Choroid plexus epithelial cell (primary cell): ENCODE results near the gene PDK2.

ENCODE experiments used
- DNase-seq: peaks from one replicate; pipeline ENCODE4 v3.0.0-alpha.2; 2010; ENCODE audit warnings: low read depth
- H3K4me3 ChIP-seq: 2 replicates; pipeline ENCODE4 v1.5.1; 2011; ENCODE audit warnings: low read depth, mild to moderate bottlenecking, control low read depth, low read length, moderate library complexity
- CTCF ChIP-seq: conservative IDR thresholded peaks from 2 replicates; pipeline ENCODE4 v1.5.1; 2011; ENCODE audit warnings: low read depth, mild to moderate bottlenecking, control low read depth, inconsistent platforms, low read length, moderate library complexity

The PDK2 gene

DNA sequence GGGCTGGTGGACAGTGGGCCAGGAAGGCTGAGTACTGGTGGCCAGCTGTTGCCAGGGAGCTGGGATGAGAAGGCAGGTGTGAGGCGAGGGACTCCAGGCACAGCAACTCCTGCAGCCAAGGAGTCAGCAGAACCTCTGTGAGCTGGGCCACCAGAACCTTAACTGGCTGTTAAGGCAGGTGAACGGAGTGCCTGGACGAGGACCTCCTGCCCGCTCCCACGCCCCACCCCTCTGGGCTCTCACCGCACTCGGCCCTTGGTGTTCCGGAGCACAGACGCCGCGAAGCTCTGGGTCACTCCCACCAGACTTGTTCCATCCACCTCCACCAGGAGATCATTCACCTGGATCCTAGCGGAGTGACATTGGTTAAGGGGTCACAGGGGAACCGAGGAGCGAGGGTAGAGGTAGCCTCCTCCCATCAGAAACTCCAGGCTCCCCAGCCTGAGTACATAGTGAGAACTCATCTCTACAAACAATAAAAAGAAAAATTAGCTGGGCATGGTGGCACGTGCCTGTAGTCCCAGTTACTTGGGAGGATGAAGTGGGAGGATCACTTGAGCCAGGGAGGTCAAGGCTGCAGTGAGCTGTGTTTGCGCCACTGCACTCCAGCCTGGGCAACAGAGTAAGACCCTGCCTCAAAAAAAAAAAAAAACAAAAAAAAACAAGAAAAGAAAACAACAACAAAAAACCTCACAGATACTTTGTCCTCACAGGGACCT, 46.0 kb downstream of the PDK2 start:
- no peak for DNase-seq
- H3K4me3 ChIP-seq, result no peak overlapping the region
- no peak for TF ChIP-seq CTCF

GRCh38 chr17:50141745-50142110, 46.6 kb downstream of the PDK2 start:
- no peak overlapping the region for H3K4me3 ChIP-seq
- DNase-seq, result no peak
- TF ChIP-seq CTCF, result no peak

DNA sequence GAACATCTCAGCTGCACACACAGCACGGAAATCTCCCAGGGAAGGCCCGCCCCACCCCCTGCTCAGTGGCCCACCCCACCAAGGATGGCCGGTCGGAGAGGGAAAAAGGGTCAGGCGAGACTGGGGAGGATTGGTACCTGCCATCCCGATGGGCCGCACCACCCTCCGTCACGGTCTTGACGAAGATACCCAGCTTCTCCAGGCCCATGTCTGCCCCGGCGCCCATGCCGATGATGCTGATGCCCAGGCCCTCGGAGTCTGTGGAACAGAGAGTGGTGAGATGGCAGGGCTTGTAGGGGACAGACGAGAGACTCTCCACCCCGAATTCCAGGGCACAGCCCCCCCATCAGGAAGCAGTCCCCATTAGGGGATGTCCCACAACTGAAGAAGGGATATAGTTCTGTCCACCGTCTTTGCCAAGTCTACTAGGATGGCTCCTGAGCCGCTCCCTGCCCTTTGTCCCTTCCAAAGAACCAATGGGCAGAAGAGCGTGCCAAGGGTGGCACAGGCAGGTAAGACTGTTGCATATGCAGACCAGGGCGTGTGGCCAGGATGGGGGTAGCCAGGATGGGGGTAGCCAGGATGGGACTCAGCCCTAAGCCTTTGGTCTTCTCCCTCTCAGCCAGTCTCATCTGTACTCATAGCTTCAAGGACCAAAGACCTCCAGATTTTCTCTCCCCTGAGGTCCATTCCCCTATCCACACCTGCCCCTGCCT, 48.5 kb downstream of the PDK2 start:
- H3K4me3 ChIP-seq, result no peak overlapping the region
- DNase-seq, result no peak
- no peak for TF ChIP-seq CTCF

- no peak for DNase-seq
- no peak for TF ChIP-seq CTCF
- H3K4me3 ChIP-seq, result no peak overlapping the region
These were observed 49.2 kb downstream of the PDK2 start for GRCh38 chr17:50144355-50144754.

- TF ChIP-seq CTCF, result no peak
- no peak overlapping the region for H3K4me3 ChIP-seq
- no peak for DNase-seq
These were observed 49.8 kb downstream of the PDK2 start for GRCh38 chr17:50144845-50145531.

- no peak for DNase-seq
- H3K4me3 ChIP-seq, result no peak overlapping the region
- TF ChIP-seq CTCF, result no peak
These were observed 50.5 kb downstream of the PDK2 start for GRCh38 chr17:50145532-50146229.
